ENCODE measurements around the gene MAGI1.

- TF ChIP-seq, protein P1, sequence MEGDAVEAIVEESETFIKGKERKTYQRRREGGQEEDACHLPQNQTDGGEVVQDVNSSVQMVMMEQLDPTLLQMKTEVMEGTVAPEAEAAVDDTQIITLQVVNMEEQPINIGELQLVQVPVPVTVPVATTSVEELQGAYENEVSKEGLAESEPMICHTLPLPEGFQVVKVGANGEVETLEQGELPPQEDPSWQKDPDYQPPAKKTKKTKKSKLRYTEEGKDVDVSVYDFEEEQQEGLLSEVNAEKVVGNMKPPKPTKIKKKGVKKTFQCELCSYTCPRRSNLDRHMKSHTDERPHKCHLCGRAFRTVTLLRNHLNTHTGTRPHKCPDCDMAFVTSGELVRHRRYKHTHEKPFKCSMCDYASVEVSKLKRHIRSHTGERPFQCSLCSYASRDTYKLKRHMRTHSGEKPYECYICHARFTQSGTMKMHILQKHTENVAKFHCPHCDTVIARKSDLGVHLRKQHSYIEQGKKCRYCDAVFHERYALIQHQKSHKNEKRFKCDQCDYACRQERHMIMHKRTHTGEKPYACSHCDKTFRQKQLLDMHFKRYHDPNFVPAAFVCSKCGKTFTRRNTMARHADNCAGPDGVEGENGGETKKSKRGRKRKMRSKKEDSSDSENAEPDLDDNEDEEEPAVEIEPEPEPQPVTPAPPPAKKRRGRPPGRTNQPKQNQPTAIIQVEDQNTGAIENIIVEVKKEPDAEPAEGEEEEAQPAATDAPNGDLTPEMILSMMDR (conservative IDR thresholded peaks at IDR 0.05 in 1 of 2, IDR thresholded peaks at IDR 0.05 in 1 of 2; ENCODE audit: low read depth in 1 of 2, low read length in 2 of 2): no peak
- no peak for TF ChIP-seq EZH2 (IDR thresholded peaks at IDR 0.05; ENCODE audit: low read length, missing control alignments)
These were observed 683.8 kb downstream of the MAGI1 start for GRCh38 chr3:65354880-65355279.
